Stimulated activated CD8-positive, alpha-beta memory T cell treated with anti-CD3 and anti-CD28 coated beads, Interleukin-12 subunit alpha, Interleukin-12 subunit beta, amount 100 ng/mL, for 4 hours (primary cell): ENCODE measurements around the gene PROX1.

Experiments
- DNase-seq: peaks from one replicate; pipeline ENCODE4 v3.0.0-alpha.2; 2020; ENCODE audit warnings: low read depth

The PROX1 gene

DNA sequence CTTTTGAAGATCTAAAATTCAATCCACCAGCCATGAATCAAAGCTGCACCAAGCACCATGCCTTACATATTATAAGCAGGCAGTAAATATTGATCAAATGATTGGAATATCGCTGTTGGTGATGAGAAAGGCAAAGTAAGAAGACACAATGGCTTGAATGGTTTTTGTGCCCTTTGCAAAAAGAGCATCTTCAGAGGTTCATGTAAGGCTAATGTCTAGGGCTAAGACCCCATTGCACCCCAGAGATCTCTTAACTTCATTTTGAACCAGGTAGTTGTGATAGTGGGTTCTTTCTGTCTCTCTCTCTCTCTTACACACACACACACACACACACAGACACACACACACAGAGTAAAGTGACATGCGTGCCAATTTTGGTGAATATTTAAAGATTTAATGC is 12.0 kb downstream of the PROX1 start:
- DNase-seq: no peak

GRCh38 chr1:214002060-214002459 is 14.3 kb downstream of the PROX1 start:
- DNase-seq: no peak

GRCh38 chr1:214002472-214002871 is 14.7 kb downstream of the PROX1 start:
- DNase-seq: no peak

DNA sequence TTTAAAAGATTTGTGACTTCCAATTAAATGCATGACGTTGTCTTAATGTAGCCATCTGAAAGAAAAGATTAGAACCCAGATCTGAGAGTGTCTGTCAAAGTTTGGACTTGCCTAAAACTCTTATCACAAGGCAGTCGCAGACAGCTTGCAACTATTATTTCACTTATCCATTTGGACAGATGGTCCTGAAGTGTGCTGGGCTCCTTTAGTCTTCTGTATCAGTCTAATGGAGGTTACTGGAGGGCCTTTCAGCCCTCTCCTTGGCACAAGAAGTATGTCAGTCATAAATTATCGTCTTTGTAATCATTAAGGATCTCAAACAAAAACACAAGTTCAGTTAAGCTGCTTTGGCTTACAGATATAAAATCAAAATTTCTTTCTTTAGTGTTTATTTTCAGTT is 15.5 kb downstream of the PROX1 start:
- no peak for DNase-seq

DNA sequence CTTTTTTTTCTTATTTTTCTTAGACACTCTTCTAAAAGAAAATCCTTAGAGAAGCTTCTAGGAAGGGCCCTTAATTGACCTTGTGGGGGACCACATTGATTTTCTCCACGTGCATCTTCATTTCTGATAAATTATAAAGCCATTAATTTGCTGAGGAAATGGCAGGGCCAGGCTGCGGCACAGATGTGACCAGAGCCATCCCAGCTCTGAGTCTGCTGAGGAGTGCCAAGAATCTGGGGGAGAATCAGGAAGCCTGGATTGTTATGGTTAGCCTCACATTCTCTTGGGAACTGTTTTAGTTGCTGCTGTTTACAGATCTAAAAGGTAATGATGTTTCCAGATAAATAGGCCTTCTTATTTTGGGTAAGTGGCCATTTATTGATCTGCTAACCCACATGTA is 16.2 kb downstream of the PROX1 start:
- no peak for DNase-seq

- DNase-seq: no peak
Observed at GRCh38 chr1:214004795-214005194, 17.0 kb downstream of the PROX1 start.

GRCh38 chr1:214005708-214006107 is 17.9 kb downstream of the PROX1 start:
- DNase-seq: no peak

- DNase-seq: no peak
Observed at GRCh38 chr1:214006845-214007244, 19.1 kb downstream of the PROX1 start.

GRCh38 chr1:214008347-214008746 is 20.6 kb downstream of the PROX1 start:
- DNase-seq: no peak

DNA sequence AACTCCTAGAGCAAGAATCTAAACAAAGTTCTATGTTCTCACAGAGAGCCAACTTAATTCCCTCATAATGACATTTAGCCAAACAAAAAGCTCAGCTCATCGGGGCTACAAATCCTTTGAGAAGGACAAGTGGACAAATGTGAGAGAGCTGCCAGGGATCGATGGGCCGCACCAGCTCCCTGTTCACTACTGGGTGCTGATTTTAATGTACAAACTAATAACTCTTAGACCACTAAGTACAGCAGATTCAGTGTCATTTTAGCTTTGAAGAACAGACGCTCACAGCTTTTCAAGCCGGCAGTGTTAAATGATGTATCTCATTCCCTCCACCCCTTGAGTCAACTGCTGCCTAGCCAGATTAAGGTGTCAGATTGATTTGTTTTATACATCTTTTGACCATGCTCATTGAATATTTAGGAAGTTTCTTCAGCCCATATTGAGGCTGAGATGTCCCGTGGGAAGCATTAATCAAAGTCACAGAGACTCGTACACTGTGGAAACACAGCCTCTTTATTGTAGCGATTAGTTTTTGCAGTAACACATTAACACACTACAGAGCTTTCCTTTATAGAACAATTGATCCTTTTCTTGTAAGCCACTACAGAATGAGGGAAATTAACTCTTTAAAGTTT is 21.1 kb downstream of the PROX1 start:
- no peak for DNase-seq

- no peak for DNase-seq
Observed at GRCh38 chr1:214009423-214010196, 21.8 kb downstream of the PROX1 start.

GRCh38 chr1:214010197-214010573 is 22.4 kb downstream of the PROX1 start:
- DNase-seq: no peak

- no peak for DNase-seq
Observed at GRCh38 chr1:214010717-214011116, 22.9 kb downstream of the PROX1 start.

DNA sequence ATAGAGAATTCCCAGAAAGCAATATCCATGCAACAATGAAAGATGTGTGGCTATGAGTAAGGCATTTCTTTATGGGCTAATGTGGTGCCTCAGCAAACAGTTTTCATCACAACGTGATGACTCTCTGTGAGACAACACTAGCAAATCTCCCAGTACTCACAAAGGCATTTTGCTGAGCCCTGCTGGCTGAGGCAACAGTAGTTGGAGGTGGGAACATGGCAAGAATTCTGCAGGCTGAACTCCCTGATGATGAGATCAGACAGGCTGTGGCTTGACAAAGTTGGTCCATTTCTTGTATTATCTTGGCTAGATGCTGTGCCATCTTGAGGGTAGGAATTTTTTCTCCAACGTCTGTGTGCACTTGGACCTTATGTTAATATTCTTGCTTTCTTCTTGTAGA is 24.6 kb downstream of the PROX1 start:
- DNase-seq: no peak

DNA sequence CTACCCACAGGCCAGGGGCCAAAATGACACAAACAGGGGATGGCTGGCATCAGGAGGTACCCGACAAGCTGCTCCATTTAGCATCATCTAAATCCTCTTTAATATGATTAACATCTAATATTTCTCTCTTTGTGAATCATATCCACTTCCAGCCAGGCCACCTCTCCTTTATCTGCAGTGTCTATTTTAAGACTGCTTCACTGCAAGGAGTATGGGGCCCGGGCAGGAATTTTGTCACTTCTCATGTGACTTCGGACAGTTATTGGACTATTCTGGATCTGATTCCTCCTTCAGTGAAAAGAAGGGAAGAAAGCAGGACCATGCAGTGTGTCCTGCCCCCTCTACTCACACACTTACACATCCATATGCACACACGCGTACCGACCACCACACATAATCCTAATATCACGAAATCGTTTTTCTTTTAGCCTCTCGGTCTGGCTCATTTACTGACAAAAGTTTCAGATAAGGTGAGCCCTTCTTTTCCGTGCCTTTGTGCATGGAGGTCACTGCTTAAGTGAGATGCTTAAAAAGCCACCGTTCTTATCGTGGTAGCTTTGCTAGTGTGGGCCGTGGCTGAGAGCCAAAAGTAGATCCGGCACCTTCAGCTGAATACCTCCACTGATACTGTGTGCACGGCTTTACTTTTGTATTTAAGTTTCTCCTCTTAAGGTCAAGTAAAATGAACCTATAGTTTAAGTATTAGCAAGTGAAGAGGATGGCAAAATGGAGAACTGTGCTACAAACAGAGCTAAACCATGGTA is 26.0 kb downstream of the PROX1 start:
- no peak for DNase-seq

DNA sequence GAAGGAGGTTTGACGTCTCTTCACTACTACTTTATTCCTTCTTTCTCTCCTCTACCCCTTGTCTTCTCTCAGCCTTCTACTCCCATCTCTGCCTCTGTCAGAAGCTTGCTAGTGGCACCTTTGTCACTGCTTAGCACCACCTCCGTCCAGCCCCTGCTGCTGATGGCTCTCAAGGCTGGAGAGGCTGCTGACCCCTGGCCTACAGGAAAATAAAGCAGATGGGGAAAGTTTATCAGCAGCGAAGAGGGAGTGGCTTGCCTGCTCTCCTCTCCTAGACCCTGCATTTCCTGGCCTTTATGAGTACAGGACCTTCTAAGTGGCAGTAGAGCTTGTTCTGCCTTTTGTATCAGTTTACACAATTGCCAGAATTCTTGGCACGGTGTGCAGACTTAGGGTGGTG is 27.0 kb downstream of the PROX1 start:
- no peak for DNase-seq

- DNase-seq: no peak
Observed at GRCh38 chr1:214017191-214017982, 29.6 kb downstream of the PROX1 start.

GRCh38 chr1:214018386-214019268 is 30.9 kb downstream of the PROX1 start:
- DNase-seq: no peak

DNA sequence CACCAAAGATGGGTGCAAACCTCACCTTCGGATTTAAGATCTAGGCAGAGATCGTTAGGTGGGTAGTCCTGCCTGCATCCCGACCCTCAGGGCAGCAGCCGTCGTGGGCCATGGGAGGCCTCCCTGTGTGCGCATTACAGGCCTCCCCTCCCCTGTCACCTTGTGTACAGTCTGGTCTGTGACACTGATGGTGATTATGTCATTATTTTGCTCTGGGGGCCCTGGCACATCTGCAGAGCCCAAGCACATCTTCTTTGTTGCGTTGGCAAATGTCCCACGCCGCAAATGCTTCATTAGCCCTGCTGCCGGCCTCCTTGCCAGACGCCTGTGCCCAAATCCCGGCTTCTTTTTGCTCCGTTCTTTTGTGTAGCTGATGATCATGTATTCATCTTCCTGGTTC is 31.7 kb downstream of the PROX1 start:
- no peak for DNase-seq

DNA sequence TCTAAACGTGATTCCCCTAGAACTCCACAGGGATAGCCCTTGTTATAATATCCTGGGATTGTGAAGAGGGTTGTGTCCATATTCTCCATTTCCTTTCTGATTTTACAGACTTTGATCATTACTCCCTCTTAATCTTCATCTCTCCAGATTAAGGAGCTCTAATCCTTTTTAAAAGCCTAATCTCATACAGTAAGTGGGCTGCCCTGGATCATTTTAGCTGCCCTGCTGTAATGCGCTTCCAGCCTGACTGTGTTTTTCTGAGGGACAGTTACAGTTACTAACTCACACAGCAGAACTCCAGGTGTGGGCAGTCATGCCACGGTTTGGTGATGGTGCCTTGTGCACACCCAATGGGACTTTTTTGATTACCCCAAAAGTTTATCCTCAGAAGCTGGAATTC is 33.5 kb downstream of the PROX1 start:
- no peak for DNase-seq

- DNase-seq: no peak
Observed at GRCh38 chr1:214022229-214022791, 34.5 kb downstream of the PROX1 start.
